Measurements from ENCODE around the gene UBXN6.

UBXN6 gene

GRCh38 chr19:4457654-4458395 lies at the start of gene UBXN6:
UBXN6 (minus strand) TSS chr19:4457794; CDS start chr19:4457697, 97 bp downstream.
- DNase-seq (ENCODE audit: insufficient read length, low spot score) = peak; percentile 83
- peak; percentile 31 for FAIRE-seq

- DNase-seq (ENCODE audit: insufficient read length, low spot score) (no peak), FAIRE-seq (no peak)
Measured at GRCh38 chr19:4507150-4507452, 49.5 kb upstream of the UBXN6 start.

- FAIRE-seq = no peak
Measured at GRCh38 chr19:4506449-4507149, 49.0 kb upstream of the UBXN6 start.

GRCh38 chr19:4505570-4506448 lies 48.2 kb upstream of the UBXN6 start:
- no peak for FAIRE-seq
- DNase-seq (ENCODE audit: insufficient read length, low spot score) = no peak

More at GRCh38 chr19:4506449-4507149, 49.0 kb upstream of the UBXN6 start:
- peak; percentile 41 for DNase-seq (ENCODE audit: insufficient read length, low spot score)

- DNase-seq (ENCODE audit: insufficient read length, low spot score) (no peak), FAIRE-seq (no peak)
Measured at GRCh38 chr19:4504891-4505569, 47.4 kb upstream of the UBXN6 start.

- DNase-seq (ENCODE audit: insufficient read length, low spot score) = no peak
- no peak for FAIRE-seq
Measured at GRCh38 chr19:4504297-4504701, 46.7 kb upstream of the UBXN6 start.

GRCh38 chr19:4503825-4504170 lies 46.2 kb upstream of the UBXN6 start:
- FAIRE-seq (no peak), DNase-seq (ENCODE audit: insufficient read length, low spot score) (no peak)

GRCh38 chr19:4503132-4503824 lies 45.7 kb upstream of the UBXN6 start:
- FAIRE-seq (no peak), DNase-seq (ENCODE audit: insufficient read length, low spot score) (no peak)

- FAIRE-seq = no peak
Measured at GRCh38 chr19:4502282-4503131, 44.9 kb upstream of the UBXN6 start.

GRCh38 chr19:4501691-4502090 lies 44.1 kb upstream of the UBXN6 start:
- DNase-seq (ENCODE audit: insufficient read length, low spot score) = no peak
- FAIRE-seq = no peak

More at GRCh38 chr19:4502282-4503131, 44.9 kb upstream of the UBXN6 start:
- no peak for DNase-seq (ENCODE audit: insufficient read length, low spot score)

- FAIRE-seq (no peak), DNase-seq (ENCODE audit: insufficient read length, low spot score) (no peak)
Measured at GRCh38 chr19:4500841-4501591, 43.4 kb upstream of the UBXN6 start.

GRCh38 chr19:4499855-4500254 lies 42.3 kb upstream of the UBXN6 start:
- FAIRE-seq = no peak
- no peak for DNase-seq (ENCODE audit: insufficient read length, low spot score)

GRCh38 chr19:4499318-4499717 lies 41.7 kb upstream of the UBXN6 start:
- FAIRE-seq = no peak
- no peak for DNase-seq (ENCODE audit: insufficient read length, low spot score)

- no peak for FAIRE-seq
- DNase-seq (ENCODE audit: insufficient read length, low spot score) = no peak
Measured at GRCh38 chr19:4498694-4499093, 41.1 kb upstream of the UBXN6 start.

- no peak for FAIRE-seq
- no peak for DNase-seq (ENCODE audit: insufficient read length, low spot score)
Measured at GRCh38 chr19:4497770-4498389, 40.3 kb upstream of the UBXN6 start.

- no peak for FAIRE-seq
Measured at GRCh38 chr19:4496304-4496703, 38.7 kb upstream of the UBXN6 start.

GRCh38 chr19:4495471-4495870 lies 37.9 kb upstream of the UBXN6 start:
- FAIRE-seq = no peak

More at GRCh38 chr19:4496304-4496703, 38.7 kb upstream of the UBXN6 start:
- DNase-seq (ENCODE audit: insufficient read length, low spot score) = no peak

GRCh38 chr19:4494691-4495064 lies 37.1 kb upstream of the UBXN6 start:
- FAIRE-seq = no peak
- no peak for DNase-seq (ENCODE audit: insufficient read length, low spot score)

More at GRCh38 chr19:4495471-4495870, 37.9 kb upstream of the UBXN6 start:
- no peak for DNase-seq (ENCODE audit: insufficient read length, low spot score)
